HUES64 (cell line): ENCODE results near the gene PSMA8.

ENCODE experiments used
- H3K27ac ChIP-seq: 2 replicates; pipeline ENCODE4 v1.7.0; 2013; ENCODE audit warnings: low read depth, low read length, inconsistent platforms
- H3K27me3 ChIP-seq: 2 replicates; pipeline ENCODE4 v1.6.1; 2013; ENCODE audit warnings: mild to moderate bottlenecking, low read length; ENCODE audit not compliant: insufficient read depth
- H3K36me3 ChIP-seq: 2 replicates; pipeline ENCODE4 v1.6.1; 2013; ENCODE audit warnings: mild to moderate bottlenecking, low read length; ENCODE audit not compliant: insufficient read depth
- H3K4me1 ChIP-seq: 2 replicates; pipeline ENCODE4 v1.6.1; 2013; ENCODE audit warnings: mild to moderate bottlenecking, low read length, moderate library complexity; ENCODE audit not compliant: insufficient read depth
- H3K4me3 ChIP-seq: 2 replicates; pipeline ENCODE4 v1.5.1; 2013; ENCODE audit warnings: mild to moderate bottlenecking, low read length, moderate library complexity
- H3K9ac ChIP-seq: 2 replicates; pipeline ENCODE4 v1.6.1; 2013; ENCODE audit warnings: mild to moderate bottlenecking, low read depth, low read length
- H3K9me3 ChIP-seq: 2 replicates; pipeline ENCODE4 v1.6.1; 2013; ENCODE audit warnings: low read depth, low read length; ENCODE audit not compliant: insufficient read depth
- WGBS: fragments of 150-250, 120-280 bp; methylation state at CpG from one replicate; pipeline ENCODE4 v1.1.7; 2013; ENCODE audit warnings: missing lambda C conversion rate; 5-methylcytosine and 5-hydroxymethylcytosine counted together

PSMA8 gene

DNA sequence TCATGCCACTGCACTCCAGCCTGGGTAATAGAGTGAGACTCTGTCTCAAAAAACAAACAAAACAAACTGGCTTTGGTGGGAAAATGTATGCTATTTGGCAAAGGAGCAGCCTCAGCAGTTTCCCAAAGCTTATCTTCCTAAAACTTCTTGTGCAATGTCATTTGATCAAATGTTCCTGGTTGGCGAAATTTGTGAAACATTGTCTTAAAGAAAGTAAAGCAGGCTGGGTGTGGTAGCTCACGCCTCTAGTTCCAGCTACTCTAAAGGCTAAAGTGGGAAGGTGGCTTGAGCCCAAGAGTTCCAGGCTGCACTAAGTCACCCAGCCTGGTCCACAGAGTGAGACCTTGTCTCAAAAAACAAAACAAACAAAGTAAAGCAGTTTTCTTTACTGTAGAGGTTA, 75.3 kb downstream of the PSMA8 start:
- Histone ChIP-seq H3K4me1 (no peaks in the 10 kb centered on the region), H3K9ac (no peak overlapping the region), H3K9me3 (no peaks in the 10 kb centered on the region), H3K36me3 (no peaks in the 10 kb centered on the region), H3K27ac (no peak overlapping the region), H3K4me3 (no peak overlapping the region), H3K27me3 (no peaks in the 10 kb centered on the region)
- 95% methylated on average over 2 of the region's 2 CpGs for WGBS

GRCh38 chr18:26210147-26210546, 76.5 kb downstream of the PSMA8 start:
- Histone ChIP-seq H3K27ac (no peak overlapping the region), H3K9ac (no peak overlapping the region), H3K4me3 (no peak overlapping the region), H3K36me3 (no peaks in the 10 kb centered on the region), H3K4me1 (no peaks in the 10 kb centered on the region), H3K9me3 (no peaks in the 10 kb centered on the region), H3K27me3 (no peaks in the 10 kb centered on the region)
- 94% methylated on average over 4 of the region's 4 CpGs for WGBS

- H3K27me3 ChIP-seq, result no peaks in the 10 kb centered on the region
- no peak overlapping the region for H3K27ac ChIP-seq
- WGBS, result 90% methylated on average over 7 of the region's 7 CpGs
- H3K4me1 ChIP-seq, result no peaks in the 10 kb centered on the region
- H3K4me3 ChIP-seq, result no peak overlapping the region
- no peak overlapping the region for H3K9ac ChIP-seq
- no peaks in the 10 kb centered on the region for H3K9me3 ChIP-seq
- H3K36me3 ChIP-seq, result no peaks in the 10 kb centered on the region
These were observed 81.7 kb downstream of the PSMA8 start for GRCh38 chr18:26215247-26215970.

DNA sequence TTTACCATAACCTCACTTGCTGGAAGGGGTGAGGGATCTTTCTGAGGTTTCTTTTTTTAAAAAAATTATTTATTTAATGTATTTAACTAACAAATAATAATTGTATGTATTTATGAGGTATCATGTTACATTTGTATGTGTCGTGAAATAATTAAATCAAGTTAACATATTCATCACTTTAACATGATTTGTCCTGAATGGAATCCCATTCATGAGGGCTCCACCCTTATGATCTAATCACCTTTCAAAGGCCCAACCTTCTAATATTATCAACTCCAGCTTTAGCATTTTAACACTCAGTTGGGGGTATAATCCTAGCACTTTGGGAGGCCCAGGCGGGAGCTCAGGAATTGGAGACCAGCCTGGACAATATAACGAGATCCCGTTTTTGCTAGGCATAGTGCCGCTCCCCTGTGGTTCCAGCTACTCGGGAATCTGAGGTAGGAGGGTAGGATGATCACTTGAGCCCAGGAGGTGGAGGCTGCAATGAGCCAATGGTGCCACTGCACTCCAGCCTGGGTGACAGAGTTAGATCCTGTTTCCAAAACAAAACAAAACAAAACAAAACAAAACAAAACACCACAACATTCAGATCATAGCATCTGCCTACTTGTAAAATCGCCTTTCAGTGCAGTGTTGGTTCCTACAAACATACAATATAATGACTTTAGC, 91.5 kb downstream of the PSMA8 start:
- Histone ChIP-seq H3K9me3 (no peaks in the 10 kb centered on the region), H3K36me3 (no peaks in the 10 kb centered on the region), H3K27me3 (peaks cover 11% of the 10 kb centered on the region), H3K9ac (no peak overlapping the region), H3K4me3 (no peak overlapping the region), H3K4me1 (peaks cover 16% of the 10 kb centered on the region), H3K27ac (no peak overlapping the region)
- 76% methylated on average over 6 of the region's 7 CpGs for WGBS

- WGBS, result 51% methylated on average over 8 of the region's 8 CpGs
- Histone ChIP-seq H3K4me3 (peak overlapping the region; percentile 81), H3K9me3 (no peaks in the 10 kb centered on the region), H3K27me3 (peaks cover 11% of the 10 kb centered on the region), H3K4me1 (peaks cover 22% of the 10 kb centered on the region), H3K27ac (no peak overlapping the region), H3K36me3 (no peaks in the 10 kb centered on the region), H3K9ac (no peak overlapping the region)
These were observed 92.2 kb downstream of the PSMA8 start for GRCh38 chr18:26225915-26226228.

DNA sequence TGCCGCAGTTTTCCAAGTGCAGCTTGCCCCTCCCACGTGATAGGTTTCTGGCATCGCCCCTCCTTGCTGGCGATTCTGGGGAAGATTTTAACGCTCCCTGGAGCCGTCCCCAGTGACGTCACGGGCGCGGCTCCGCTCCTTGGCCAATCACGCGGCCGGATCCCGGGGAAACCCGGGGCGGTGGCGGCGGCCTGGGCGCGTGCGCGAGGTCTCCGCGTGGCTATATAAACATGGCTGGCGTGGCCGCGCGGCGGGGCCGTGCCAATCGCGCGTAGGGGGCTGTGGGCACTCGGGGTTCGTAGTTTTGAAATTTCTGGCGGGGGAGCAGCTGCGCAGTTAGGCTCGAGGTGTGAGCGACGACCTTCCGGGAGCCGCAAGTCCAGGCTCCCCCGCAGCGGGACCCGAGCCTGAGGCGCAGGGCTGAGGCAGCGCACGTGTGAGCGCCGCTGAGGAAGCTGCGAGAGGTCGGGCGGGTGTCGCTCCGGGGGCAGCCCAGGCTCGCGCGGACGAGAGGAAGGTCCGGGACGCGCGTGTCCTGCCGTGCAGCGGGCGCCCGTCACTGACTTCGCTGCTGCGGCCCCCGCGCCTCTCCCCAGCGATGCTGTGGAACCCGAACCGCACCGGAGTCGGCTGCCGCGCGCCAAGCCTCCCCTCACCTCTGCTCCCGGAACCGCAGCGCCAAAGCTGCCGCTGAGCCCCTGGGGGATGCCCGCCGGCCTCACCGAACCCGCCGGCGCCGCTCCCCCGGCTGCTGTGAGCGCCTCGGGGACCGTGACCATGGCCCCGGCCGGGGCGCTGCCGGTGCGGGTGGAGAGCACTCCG, 92.8 kb downstream of the PSMA8 start, which contains the start of gene TAF4B:
TAF4B (plus strand) TSS at position 217 of the 822 bp plus-strand sequence; CDS start at position 706, 489 bp downstream.
- WGBS, result under 1% methylated on average over 101 of the region's 101 CpGs
- H3K36me3 ChIP-seq, result no peaks in the 10 kb centered on the region
- H3K4me1 ChIP-seq, result peaks cover 22% of the 10 kb centered on the region; the same call in 1 of the 2 replicates
- peak within 1 kb of the TSS; percentile 81 for H3K4me3 ChIP-seq
- peaks cover 11% of the 10 kb centered on the region for H3K27me3 ChIP-seq
- peak within 1 kb of the TSS; percentile 85 for H3K9ac ChIP-seq
- no peaks in the 10 kb centered on the region for H3K9me3 ChIP-seq
- H3K27ac ChIP-seq, result peak within 1 kb of the TSS; percentile 58; the same call in 1 of the 2 replicates

DNA sequence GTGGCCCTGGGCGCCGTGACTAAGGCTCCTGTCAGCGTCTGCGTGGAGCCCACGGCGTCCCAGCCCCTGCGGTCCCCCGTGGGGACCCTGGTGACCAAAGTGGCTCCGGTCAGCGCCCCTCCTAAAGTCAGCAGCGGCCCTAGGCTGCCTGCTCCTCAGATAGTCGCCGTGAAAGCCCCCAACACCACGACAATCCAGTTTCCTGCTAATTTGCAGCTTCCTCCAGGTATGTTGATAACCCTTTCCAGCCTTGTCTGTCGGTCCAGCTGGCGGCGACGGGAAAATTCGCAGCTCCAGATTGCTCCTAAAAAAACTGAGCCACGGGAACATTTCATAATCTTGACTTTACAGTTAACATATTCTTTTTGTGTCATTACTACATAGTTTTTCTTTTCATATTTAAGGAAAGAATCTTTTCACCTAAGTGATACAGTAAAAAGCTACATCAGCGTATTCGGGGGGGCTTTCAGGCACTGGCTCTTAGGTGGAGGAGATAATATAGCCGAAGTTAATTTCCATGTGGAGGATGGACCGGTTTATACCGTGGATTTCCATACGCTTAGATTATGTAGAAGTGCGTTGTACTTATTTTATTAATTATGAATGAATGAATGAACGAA, 93.5 kb downstream of the PSMA8 start:
- Histone ChIP-seq H3K4me1 (peaks cover 22% of the 10 kb centered on the region; the same call in 1 of the 2 replicates), H3K36me3 (no peaks in the 10 kb centered on the region), H3K9me3 (no peaks in the 10 kb centered on the region), H3K27me3 (peaks cover 11% of the 10 kb centered on the region), H3K4me3 (peak overlapping the region; percentile 81), H3K9ac (peak overlapping the region; percentile 85), H3K27ac (peak overlapping the region; percentile 58; the same call in 1 of the 2 replicates)
- 6% methylated on average over 28 of the region's 28 CpGs for WGBS

GRCh38 chr18:26228562-26229260, 95.0 kb downstream of the PSMA8 start:
- Histone ChIP-seq H3K9ac (no peak overlapping the region), H3K27ac (no peak overlapping the region), H3K36me3 (no peaks in the 10 kb centered on the region), H3K4me1 (peaks cover 32% of the 10 kb centered on the region), H3K9me3 (no peaks in the 10 kb centered on the region), H3K4me3 (peak overlapping the region; percentile 81; the same call in 1 of the 2 replicates), H3K27me3 (peaks cover 11% of the 10 kb centered on the region)
- 71% methylated on average over 6 of the region's 6 CpGs for WGBS

- WGBS, result 88% methylated on average over 8 of the region's 8 CpGs
- Histone ChIP-seq H3K4me1 (peaks cover 45% of the 10 kb centered on the region), H3K27me3 (peaks cover 11% of the 10 kb centered on the region), H3K27ac (no peak overlapping the region), H3K4me3 (no peak overlapping the region), H3K9ac (no peak overlapping the region), H3K36me3 (no peaks in the 10 kb centered on the region), H3K9me3 (no peaks in the 10 kb centered on the region)
These were observed 96.8 kb downstream of the PSMA8 start for GRCh38 chr18:26230497-26230896.

- Histone ChIP-seq H3K27me3 (no peaks in the 10 kb centered on the region; the same call in 1 of the 2 replicates), H3K27ac (peak overlapping the region; percentile 88), H3K9ac (no peak overlapping the region), H3K36me3 (no peaks in the 10 kb centered on the region), H3K9me3 (no peaks in the 10 kb centered on the region), H3K4me1 (peaks cover 53% of the 10 kb centered on the region), H3K4me3 (peak overlapping the region; percentile 10; the same call in 1 of the 2 replicates)
- 3% methylated on average over 5 of the region's 5 CpGs for WGBS
These were observed 99.5 kb downstream of the PSMA8 start for GRCh38 chr18:26233208-26233607.
